K562 (cell line): Measurements from ENCODE around the gene ZMYND15. TPM values are rescaled to one million over a fixed set of nuclear protein-coding genes. Genes with fewer than 3 reads are reported as not detected.

Source experiments
- CTBP1 ChIP-seq: fragments of 450-650 bp; IDR thresholded peaks from 2 replicates; pipeline ENCODE4 v1.6.1; 2016; ENCODE audit warnings: borderline replicate concordance
- FOXP1 ChIP-seq: sonication (generic); formaldehyde crosslinking; IDR thresholded peaks from 2 replicates; pipeline ENCODE4 v1.8.0; 2022; ENCODE audit warnings: mild to moderate bottlenecking, missing genetic modification reagents
- MAFF ChIP-seq: IDR thresholded peaks from 2 replicates; pipeline ENCODE4 v1.6.1; 2012; ENCODE audit warnings: low read length, improper control_type of control experiment
- NCOR1 ChIP-seq: fragments of 450-650 bp; IDR thresholded peaks from 2 replicates; pipeline ENCODE4 v1.6.1; 2016; ENCODE audit warnings: mild to moderate bottlenecking, moderate library complexity
- NFE2 ChIP-seq: IDR thresholded peaks from 2 replicates; pipeline ENCODE4 v1.6.1; 2014; ENCODE audit warnings: antibody characterized with exemption, low read depth
- RNF2 ChIP-seq: sonication (generic); IDR thresholded peaks from 2 replicates; pipeline ENCODE4 v1.6.1; 2016
- SMARCA4 ChIP-seq: fragments of 450-650 bp; IDR thresholded peaks from 2 replicates; pipeline ENCODE4 v1.6.1; 2016
- ZBED1 ChIP-seq: IDR thresholded peaks from 2 replicates; pipeline ENCODE4 v1.6.1; 2014
- ZNF239 ChIP-seq: fragments of 250-450 bp; sonication (Bioruptor Pico); IDR thresholded peaks from 2 replicates; pipeline ENCODE4 v1.4.0; 2020; ENCODE audit warnings: mild to moderate bottlenecking
- polyA plus RNA-seq, 8 experiments: library from polyadenylated mRNA; depleted of rRNA in 4 of 8; stranded (reverse) in 5 of 8; unstranded in 3 of 8; fragments of >200 nt; fragmentation: Nextera tagmentation in 2 of 8; fragmentation: Illumina TruSeq in 1 of 8; extraction: Ambion mirVana in 2 of 8; extraction: Trizol in 1 of 8; gene quantifications; 2 replicates each; pipeline versions ENCODE4 v1.2.1 to v1.2.3, GENCODE V29; 2011 to 2014; ENCODE audit warnings: inconsistent platforms in 1 of 8, missing spikeins in 1 of 8
- total RNA-seq, 7 experiments: library from RNA; depleted of rRNA in 6 of 7; stranded (reverse); fragments of >200 nt in 6 of 7; fragmentation: Illumina TruSeq in 2 of 7; extraction: Trizol in 2 of 7; gene quantifications; 2 replicates each; pipeline versions ENCODE4 v1.2.1 to v1.2.3, GENCODE V29; 2011 to 2021; ENCODE audit warnings: low replicate concordance in 1 of 7
- TF ChIP-seq, protein P1 (sequence below): fragments of 450-650 bp; IDR thresholded peaks from 2 replicates; pipeline ENCODE4 v1.6.1; 2016; ENCODE audit warnings: mild to moderate bottlenecking
- TF ChIP-seq, protein P2 (sequence below), 2 experiments: fragments of 450-650 bp; IDR thresholded peaks; 2 replicates each; pipeline ENCODE4 v1.6.1; 2016; ENCODE audit warnings: mild to moderate bottlenecking in 2 of 2, borderline replicate concordance in 1 of 2, low read depth in 1 of 2, moderate library complexity in 1 of 2
- TF ChIP-seq, protein P3 (sequence below): sonication (generic); formaldehyde crosslinking; IDR thresholded peaks from 2 replicates; pipeline ENCODE4 v1.8.1; 2023; ENCODE audit warnings: missing genetic modification reagents, mild to moderate bottlenecking, borderline replicate concordance

The ZMYND15 gene
- total and polyA plus RNA-seq, 9 of the 15 experiments (the other 6 are each of a cell fraction or from before 2014, with no cell fraction given), result 0.09 TPM; not detected in 8

DNA sequence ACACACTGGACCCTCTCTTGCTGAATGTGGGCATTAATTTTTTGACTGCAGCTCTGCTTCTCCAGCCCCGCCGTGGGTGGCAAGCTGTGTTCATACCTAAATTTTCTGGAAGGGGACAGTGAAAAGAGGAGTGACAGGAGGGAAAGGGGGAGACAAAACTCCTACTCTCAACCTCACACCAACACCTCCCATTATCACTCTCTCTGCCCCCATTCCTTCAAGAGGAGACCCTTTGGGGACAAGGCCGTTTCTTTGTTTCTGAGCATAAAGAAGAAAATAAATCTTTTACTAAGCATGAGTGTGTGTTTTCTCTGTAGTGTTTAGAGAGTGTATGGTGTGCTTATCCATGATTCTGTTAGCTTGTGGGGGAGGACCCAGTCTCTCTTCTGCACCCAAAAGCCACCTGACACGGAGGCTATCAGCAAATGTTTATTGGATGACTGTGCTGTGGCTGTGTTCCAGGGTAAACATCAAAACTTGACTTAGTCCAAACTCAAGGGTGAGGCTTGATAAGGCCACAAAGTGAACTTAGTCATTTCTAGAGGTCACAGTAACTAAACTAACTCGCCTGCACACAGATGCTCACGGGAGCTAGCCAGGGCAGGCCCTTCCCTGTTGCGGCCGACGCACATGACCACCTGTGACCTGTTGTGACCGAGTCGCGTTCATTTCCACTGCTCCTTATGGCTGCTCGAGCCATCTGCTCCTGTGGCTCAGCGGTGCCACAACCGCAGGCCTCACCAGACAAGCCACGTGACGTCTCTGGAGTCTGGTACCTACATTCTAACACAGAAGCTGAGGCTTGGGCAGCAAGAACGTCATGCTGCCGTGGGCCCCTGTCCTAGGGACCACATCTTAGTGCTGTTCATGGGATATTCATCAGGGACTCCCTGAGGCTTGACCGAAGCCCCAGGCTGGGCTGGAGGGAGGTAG is 18.2 kb upstream of the ZMYND15 start (continued):
- TF ChIP-seq, protein P1, sequence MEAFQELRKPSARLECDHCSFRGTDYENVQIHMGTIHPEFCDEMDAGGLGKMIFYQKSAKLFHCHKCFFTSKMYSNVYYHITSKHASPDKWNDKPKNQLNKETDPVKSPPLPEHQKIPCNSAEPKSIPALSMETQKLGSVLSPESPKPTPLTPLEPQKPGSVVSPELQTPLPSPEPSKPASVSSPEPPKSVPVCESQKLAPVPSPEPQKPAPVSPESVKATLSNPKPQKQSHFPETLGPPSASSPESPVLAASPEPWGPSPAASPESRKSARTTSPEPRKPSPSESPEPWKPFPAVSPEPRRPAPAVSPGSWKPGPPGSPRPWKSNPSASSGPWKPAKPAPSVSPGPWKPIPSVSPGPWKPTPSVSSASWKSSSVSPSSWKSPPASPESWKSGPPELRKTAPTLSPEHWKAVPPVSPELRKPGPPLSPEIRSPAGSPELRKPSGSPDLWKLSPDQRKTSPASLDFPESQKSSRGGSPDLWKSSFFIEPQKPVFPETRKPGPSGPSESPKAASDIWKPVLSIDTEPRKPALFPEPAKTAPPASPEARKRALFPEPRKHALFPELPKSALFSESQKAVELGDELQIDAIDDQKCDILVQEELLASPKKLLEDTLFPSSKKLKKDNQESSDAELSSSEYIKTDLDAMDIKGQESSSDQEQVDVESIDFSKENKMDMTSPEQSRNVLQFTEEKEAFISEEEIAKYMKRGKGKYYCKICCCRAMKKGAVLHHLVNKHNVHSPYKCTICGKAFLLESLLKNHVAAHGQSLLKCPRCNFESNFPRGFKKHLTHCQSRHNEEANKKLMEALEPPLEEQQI, result no peak
- 0 out of 2 replicates have a peak, but pooled peaks have one; percentile 54 for TF ChIP-seq RNF2
- peak; percentile 62; the same call in 1 of the 2 replicates for TF ChIP-seq NFE2
- TF ChIP-seq MAFF, result peak; percentile 43; the same call in 1 of the 2 replicates
- TF ChIP-seq CTBP1, result peak; percentile 92
- TF ChIP-seq SMARCA4, result peak; percentile 80
- TF ChIP-seq, protein P2, sequence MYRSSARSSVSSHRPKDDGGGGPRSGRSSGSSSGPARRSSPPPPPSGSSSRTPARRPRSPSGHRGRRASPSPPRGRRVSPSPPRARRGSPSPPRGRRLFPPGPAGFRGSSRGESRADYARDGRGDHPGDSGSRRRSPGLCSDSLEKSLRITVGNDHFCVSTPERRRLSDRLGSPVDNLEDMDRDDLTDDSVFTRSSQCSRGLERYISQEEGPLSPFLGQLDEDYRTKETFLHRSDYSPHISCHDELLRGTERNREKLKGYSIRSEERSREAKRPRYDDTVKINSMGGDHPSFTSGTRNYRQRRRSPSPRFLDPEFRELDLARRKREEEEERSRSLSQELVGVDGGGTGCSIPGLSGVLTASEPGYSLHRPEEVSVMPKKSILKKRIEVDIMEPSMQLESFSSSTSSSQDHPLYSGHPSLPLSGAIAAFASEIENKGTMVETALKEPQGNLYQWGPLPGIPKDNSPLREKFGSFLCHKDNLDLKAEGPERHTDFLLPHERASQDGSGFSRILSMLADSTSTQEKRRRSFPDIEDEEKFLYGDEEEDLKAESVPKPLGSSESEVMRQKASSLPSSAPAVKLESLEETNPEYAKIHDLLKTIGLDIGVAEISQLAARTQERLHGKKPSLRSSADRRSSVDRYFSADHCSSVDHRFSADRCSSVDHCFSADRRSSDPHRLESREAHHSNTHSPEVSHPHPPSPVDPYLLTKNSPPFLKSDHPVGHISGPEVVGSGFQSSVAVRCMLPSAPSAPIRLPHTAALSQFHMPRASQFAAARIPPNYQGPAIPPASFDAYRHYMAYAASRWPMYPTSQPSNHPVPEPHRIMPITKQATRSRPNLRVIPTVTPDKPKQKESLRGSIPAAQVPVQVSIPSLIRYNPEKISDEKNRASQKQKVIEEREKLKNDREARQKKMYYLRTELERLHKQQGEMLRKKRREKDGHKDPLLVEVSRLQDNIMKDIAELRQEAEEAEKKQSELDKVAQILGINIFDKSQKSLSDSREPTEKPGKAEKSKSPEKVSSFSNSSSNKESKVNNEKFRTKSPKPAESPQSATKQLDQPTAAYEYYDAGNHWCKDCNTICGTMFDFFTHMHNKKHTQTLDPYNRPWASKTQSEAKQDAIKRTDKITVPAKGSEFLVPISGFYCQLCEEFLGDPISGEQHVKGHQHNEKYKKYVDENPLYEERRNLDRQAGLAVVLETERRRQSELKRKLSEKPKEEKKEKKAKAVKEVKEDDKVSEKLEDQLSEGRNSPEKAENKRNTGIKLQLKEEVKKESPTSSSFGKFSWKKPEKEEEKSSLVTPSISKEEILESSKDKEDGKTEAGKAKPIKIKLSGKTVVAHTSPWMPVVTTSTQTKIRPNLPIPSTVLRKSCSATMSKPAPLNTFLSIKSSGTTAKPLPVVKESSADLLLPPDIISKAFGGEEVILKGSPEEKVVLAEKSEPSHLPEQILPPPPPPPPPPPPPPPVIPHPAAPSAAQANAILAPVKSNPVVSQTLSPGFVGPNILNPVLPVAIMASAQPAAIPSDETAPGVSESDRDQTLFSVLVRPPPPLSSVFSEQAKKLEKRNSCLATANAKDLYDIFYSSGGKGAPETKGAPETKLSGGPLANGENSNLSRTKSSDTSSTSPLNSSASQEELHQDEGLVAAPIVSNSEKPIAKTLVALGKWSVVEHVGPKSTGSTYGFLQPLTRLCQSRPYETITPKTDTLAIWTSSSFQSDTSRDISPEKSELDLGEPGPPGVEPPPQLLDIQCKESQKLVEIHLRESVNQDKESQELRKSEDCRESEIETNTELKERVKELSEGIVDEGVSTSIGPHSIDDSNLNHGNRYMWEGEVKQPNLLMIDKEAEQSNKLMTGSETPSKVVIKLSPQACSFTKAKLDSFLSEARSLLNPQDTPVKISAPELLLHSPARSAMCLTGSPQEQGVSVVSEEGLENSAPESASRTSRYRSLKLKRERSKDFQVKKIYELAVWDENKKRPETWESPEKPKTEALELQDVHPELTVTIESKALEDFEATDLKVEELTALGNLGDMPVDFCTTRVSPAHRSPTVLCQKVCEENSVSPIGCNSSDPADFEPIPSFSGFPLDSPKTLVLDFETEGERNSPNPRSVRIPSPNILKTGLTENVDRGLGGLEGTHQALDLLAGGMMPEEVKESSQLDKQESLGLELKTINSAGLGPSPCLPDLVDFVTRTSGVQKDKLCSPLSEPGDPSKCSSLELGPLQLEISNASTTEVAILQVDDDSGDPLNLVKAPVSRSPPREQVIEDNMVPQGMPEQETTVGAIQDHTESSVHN (IDR thresholded peaks at IDR 0.05; ENCODE audit: borderline replicate concordance in 1 of 2, low read depth in 1 of 2), result peak in 1 of 2 experiments; percentile 94; a peak in 2 of 4 replicates
- TF ChIP-seq FOXP1 (CRISPR knock-in tag), result peak; percentile 82
- TF ChIP-seq, protein P3, sequence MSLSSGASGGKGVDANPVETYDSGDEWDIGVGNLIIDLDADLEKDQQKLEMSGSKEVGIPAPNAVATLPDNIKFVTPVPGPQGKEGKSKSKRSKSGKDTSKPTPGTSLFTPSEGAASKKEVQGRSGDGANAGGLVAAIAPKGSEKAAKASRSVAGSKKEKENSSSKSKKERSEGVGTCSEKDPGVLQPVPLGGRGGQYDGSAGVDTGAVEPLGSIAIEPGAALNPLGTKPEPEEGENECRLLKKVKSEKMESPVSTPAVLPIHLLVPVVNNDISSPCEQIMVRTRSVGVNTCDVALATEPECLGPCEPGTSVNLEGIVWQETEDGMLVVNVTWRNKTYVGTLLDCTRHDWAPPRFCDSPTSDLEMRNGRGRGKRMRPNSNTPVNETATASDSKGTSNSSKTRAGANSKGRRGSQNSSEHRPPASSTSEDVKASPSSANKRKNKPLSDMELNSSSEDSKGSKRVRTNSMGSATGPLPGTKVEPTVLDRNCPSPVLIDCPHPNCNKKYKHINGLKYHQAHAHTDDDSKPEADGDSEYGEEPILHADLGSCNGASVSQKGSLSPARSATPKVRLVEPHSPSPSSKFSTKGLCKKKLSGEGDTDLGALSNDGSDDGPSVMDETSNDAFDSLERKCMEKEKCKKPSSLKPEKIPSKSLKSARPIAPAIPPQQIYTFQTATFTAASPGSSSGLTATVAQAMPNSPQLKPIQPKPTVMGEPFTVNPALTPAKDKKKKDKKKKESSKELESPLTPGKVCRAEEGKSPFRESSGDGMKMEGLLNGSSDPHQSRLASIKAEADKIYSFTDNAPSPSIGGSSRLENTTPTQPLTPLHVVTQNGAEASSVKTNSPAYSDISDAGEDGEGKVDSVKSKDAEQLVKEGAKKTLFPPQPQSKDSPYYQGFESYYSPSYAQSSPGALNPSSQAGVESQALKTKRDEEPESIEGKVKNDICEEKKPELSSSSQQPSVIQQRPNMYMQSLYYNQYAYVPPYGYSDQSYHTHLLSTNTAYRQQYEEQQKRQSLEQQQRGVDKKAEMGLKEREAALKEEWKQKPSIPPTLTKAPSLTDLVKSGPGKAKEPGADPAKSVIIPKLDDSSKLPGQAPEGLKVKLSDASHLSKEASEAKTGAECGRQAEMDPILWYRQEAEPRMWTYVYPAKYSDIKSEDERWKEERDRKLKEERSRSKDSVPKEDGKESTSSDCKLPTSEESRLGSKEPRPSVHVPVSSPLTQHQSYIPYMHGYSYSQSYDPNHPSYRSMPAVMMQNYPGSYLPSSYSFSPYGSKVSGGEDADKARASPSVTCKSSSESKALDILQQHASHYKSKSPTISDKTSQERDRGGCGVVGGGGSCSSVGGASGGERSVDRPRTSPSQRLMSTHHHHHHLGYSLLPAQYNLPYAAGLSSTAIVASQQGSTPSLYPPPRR, result peak; percentile 40; the same call in 1 of the 2 replicates
- peak; percentile 84 for TF ChIP-seq NCOR1
- no peak for TF ChIP-seq ZBED1
- no peak for TF ChIP-seq ZNF239 (CRISPR knock-in tag)
